K562 (cell line): ENCODE measurements around the gene GALNT13. TPM values are rescaled to one million over a fixed set of nuclear protein-coding genes. Genes with fewer than 3 reads are reported as not detected.
A peak's percentile ranks its signal among the peaks of the same experiment; 100 is the strongest.

Experiments used
- ATAC-seq: fragments of 200-7000 bp; cut with Tn5 transposase; 3 replicates; pipeline ENCODE4 v1.9.1; 2020; ENCODE audit warnings: moderate library complexity
- BruUV-seq: library from RNA; stranded (reverse); fragments of 400-500 nt; replicated peaks from 2 replicates; lab custom pipeline; 2021; lab: Mats Ljungman, UMichigan
- CTCF ChIA-PET: fragments of 300-600 bp; formaldehyde crosslinking; extraction: SDS; loops from one replicate; lab custom pipeline; 2021; ENCODE audit warnings: low intra/inter-chr PET ratio; lab: Yijun Ruan, JAX
- POLR2A ChIA-PET: fragments of 300-600, 350-650 bp; sonication (Branson Sonifier 250); formaldehyde crosslinking; extraction: SDS; loops from one replicate; lab custom pipeline; 2021; ENCODE audit warnings: antibody characterized with exemption, inconsistent platforms; lab: Yijun Ruan, JAX
- DNase-seq, 4 experiments: peaks; one replicate each; pipeline versions ENCODE4 v3.0.0 to v3.0.0-alpha.2; 2011 to 2018; ENCODE audit warnings: low spot score in 3 of 4, mixed read lengths in 3 of 4; ENCODE audit errors: extremely low read depth in 1 of 4
- FAIRE-seq: peaks from 2 replicates; lab custom pipeline; 2011; peaks lifted over from hg19 to GRCh38; lab: Jason Lieb, UNC
- H2AFZ ChIP-seq: 2 replicates; pipeline ENCODE4 v1.6.0; 2011; ENCODE audit warnings: low read depth, low read length, control low read depth, inconsistent platforms
- H3K27ac ChIP-seq: fragments of 200-600 bp; 3 replicates; pipeline ENCODE4 v1.8.0; 2011; ENCODE audit warnings: low read depth, mild to moderate bottlenecking, control low read depth, inconsistent platforms, low read length, moderate library complexity, mixed read lengths; ENCODE audit errors: extremely low read depth
- H3K27me3 ChIP-seq, 2 experiments: fragments of 300-600 bp in 1 of 2; 2 replicates in 1 of 2; 3 replicates in 1 of 2; pipeline versions ENCODE4 v1.6.0 to v1.8.0; 2011; ENCODE audit warnings: inconsistent platforms in 2 of 2, low read length in 2 of 2, mild to moderate bottlenecking in 1 of 2, mixed read lengths in 1 of 2, moderate library complexity in 1 of 2; ENCODE audit not compliant: control insufficient read depth in 2 of 2, insufficient read depth in 2 of 2
- H3K36me3 ChIP-seq: fragments of 300-600 bp; 3 replicates; pipeline ENCODE4 v1.8.0; 2011; ENCODE audit warnings: mild to moderate bottlenecking, low read length, inconsistent platforms; ENCODE audit not compliant: control insufficient read depth, insufficient read depth
- H3K4me1 ChIP-seq, 2 experiments: fragments of 200-600 bp in 1 of 2; replicated peaks in 1 of 2; 2 replicates in 1 of 2; 3 replicates in 1 of 2; pipeline versions ENCODE4 v1.5.1 to v1.8.0; 2011; ENCODE audit warnings: inconsistent platforms in 2 of 2, low read length in 2 of 2, mild to moderate bottlenecking in 1 of 2, mixed read lengths in 1 of 2, moderate library complexity in 1 of 2; ENCODE audit not compliant: control insufficient read depth in 2 of 2, insufficient read depth in 2 of 2
- H3K4me2 ChIP-seq: 2 replicates; pipeline ENCODE4 v1.6.1; 2011; ENCODE audit warnings: low read length, control low read depth, inconsistent platforms, mixed read lengths; ENCODE audit not compliant: insufficient read depth
- H3K4me3 ChIP-seq: fragments of 200-600 bp; sonication (generic), shearing (Covaris generic); 2 replicates; pipeline ENCODE4 v1.5.1; 2016; ENCODE audit warnings: control low read depth, inconsistent platforms
- H3K79me2 ChIP-seq: fragments of 200-600 bp; 3 replicates; pipeline ENCODE4 v1.8.0; 2011; ENCODE audit warnings: low read length, inconsistent platforms; ENCODE audit not compliant: control insufficient read depth, insufficient read depth
- H3K9ac ChIP-seq, 2 experiments: 2 replicates each; pipeline versions ENCODE4 v1.6.0 to v1.6.1; 2011; ENCODE audit warnings: low read depth in 2 of 2, low read length in 2 of 2, control low read depth in 1 of 2, inconsistent platforms in 1 of 2, mild to moderate bottlenecking in 1 of 2, mixed read lengths in 1 of 2; ENCODE audit not compliant: insufficient read depth in 1 of 2
- H3K9me1 ChIP-seq: one replicate; pipeline ENCODE4 v1.6.0; 2011; ENCODE audit warnings: inconsistent platforms, mild to moderate bottlenecking, low read length, moderate library complexity; ENCODE audit not compliant: control insufficient read depth, insufficient read depth
- H3K9me3 ChIP-seq: replicated peaks from 2 replicates; pipeline ENCODE4 v1.5.1; 2011; ENCODE audit warnings: low read depth, low read length, inconsistent platforms; ENCODE audit not compliant: control insufficient read depth, insufficient read depth
- H4K20me1 ChIP-seq: replicated peaks from 2 replicates; pipeline ENCODE4 v1.6.1; 2011; ENCODE audit warnings: low read length, inconsistent platforms, mixed read lengths; ENCODE audit not compliant: control insufficient read depth, insufficient read depth
- CBX8 ChIP-seq: fragments of 200-600 bp; sonication (generic); IDR thresholded peaks from 2 replicates; pipeline ENCODE4 v1.6.1; 2012; ENCODE audit warnings: borderline replicate concordance, mixed run types, low read depth, mild to moderate bottlenecking, moderate library complexity, mixed read lengths, low read length, control low read depth, inconsistent platforms; ENCODE audit not compliant: poor library complexity, severe bottlenecking; ENCODE audit errors: extremely low read depth
- CHD1 ChIP-seq: fragments of 200-600 bp; sonication (generic); IDR thresholded peaks from one replicate; pipeline ENCODE4 v1.6.1; 2012; ENCODE audit warnings: mild to moderate bottlenecking, moderate library complexity, low read length, inconsistent platforms
- CTCF ChIP-seq, 3 experiments: IDR thresholded peaks in 2 of 3; conservative IDR thresholded peaks in 1 of 3; 2 replicates each; pipeline ENCODE4 v1.5.1; 2011 to 2012; ENCODE audit warnings: low read length in 3 of 3, mild to moderate bottlenecking in 3 of 3, control low read depth in 2 of 3, improper control_type of control experiment in 1 of 3, inconsistent platforms in 1 of 3, low read depth in 1 of 3, mixed read lengths in 1 of 3, moderate library complexity in 1 of 3; ENCODE audit not compliant: insufficient read depth in 2 of 3
- RAD21 ChIP-seq, 2 experiments: fragments of 250-450 bp in 1 of 2; fragments of 450-650 bp in 1 of 2; sonication (Bioruptor Pico) in 1 of 2; formaldehyde crosslinking in 1 of 2; IDR thresholded peaks in 1 of 2; conservative IDR thresholded peaks in 1 of 2; 2 replicates each; pipeline versions ENCODE4 v1.4.0 to v1.8.0; 2020 to 2022; ENCODE audit warnings: mild to moderate bottlenecking in 2 of 2, moderate library complexity in 1 of 2
- ZNF239 ChIP-seq: fragments of 250-450 bp; sonication (Bioruptor Pico); IDR thresholded peaks from 2 replicates; pipeline ENCODE4 v1.4.0; 2020; ENCODE audit warnings: mild to moderate bottlenecking
- WGBS: fragments of 100-300 bp; shearing (Covaris generic); methylation state at CpG from one replicate; pipeline ENCODE4 v1.1.6; 2016; ENCODE audit warnings: low coverage, mixed read lengths; ENCODE audit not compliant: insufficient coverage; ENCODE audit errors: missing lambda C conversion rate; 5-methylcytosine and 5-hydroxymethylcytosine counted together
- in situ Hi-C: fragments of 300-500 bp; cut with MboI; formaldehyde crosslinking; loops from 4 replicates; pipeline ENCODE4 v1.15.0; 2018; ENCODE audit warnings: inconsistent platforms, mixed read lengths
- intact Hi-C: fragments of 100-400 bp; cut with micrococcal nuclease; formaldehyde crosslinking; loops from 2 replicates; pipeline ENCODE4 v1.14.2; 2022
- polyA plus RNA-seq, 8 experiments: library from polyadenylated mRNA; depleted of rRNA in 4 of 8; stranded (reverse) in 5 of 8; unstranded in 3 of 8; fragments of >200 nt; fragmentation: Nextera tagmentation in 2 of 8; fragmentation: Illumina TruSeq in 1 of 8; extraction: Ambion mirVana in 2 of 8; extraction: Trizol in 1 of 8; gene quantifications; 2 replicates each; pipeline versions ENCODE4 v1.2.1 to v1.2.3, GENCODE V29; 2011 to 2014; ENCODE audit warnings: inconsistent platforms in 1 of 8, missing spikeins in 1 of 8
- total RNA-seq, 7 experiments: library from RNA; depleted of rRNA in 6 of 7; stranded (reverse); fragments of >200 nt in 6 of 7; fragmentation: Illumina TruSeq in 2 of 7; extraction: Trizol in 2 of 7; gene quantifications; 2 replicates each; pipeline versions ENCODE4 v1.2.1 to v1.2.3, GENCODE V29; 2011 to 2021; ENCODE audit warnings: low replicate concordance in 1 of 7

Gene GALNT13
- total and polyA plus RNA-seq, 9 of the 15 experiments (the other 6 are each of a cell fraction or from before 2014, with no cell fraction given) = not detected

- no peaks in the 10 kb centered on the region for H3K4me1 ChIP-seq
- in situ Hi-C loops (no loop called here), intact Hi-C loops (no loop called here)
- no peak overlapping the region for H3K4me2 ChIP-seq
- H3K9me1 ChIP-seq = no peaks in the 10 kb centered on the region
- H3K36me3 ChIP-seq = no peaks in the 10 kb centered on the region
- BruUV-seq = no TSS peak
- H3K27ac ChIP-seq = no peak overlapping the region
- POLR2A ChIA-PET = no interaction called here
- CTCF ChIA-PET = no interaction called here
- H3K27me3 ChIP-seq = no peaks in the 10 kb centered on the region
- WGBS = under 1% methylated on average over 7 of the region's 7 CpGs
- no peaks in the 10 kb centered on the region for H4K20me1 ChIP-seq
- no peaks in the 10 kb centered on the region for H3K79me2 ChIP-seq
- H3K4me3 ChIP-seq = no peak overlapping the region
- no peak for ATAC-seq
- H2AFZ ChIP-seq = no peak overlapping the region
- TF ChIP-seq CHD1 (no peak), CTCF (IDR thresholded peaks at IDR 0.05 in 2 of 3, conservative IDR thresholded peaks at IDR 0.05 in 1 of 3; ENCODE audit: insufficient read depth in 2 of 3, low read depth in 1 of 3, low read length in 3 of 3) (0 out of 6 replicates have a peak, but pooled peaks of 1 of the 3 experiments have one; percentile 10), RAD21 (CRISPR knock-in tag; conservative IDR thresholded peaks at IDR 0.05 in 1 of 2, IDR thresholded peaks at IDR 0.05 in 1 of 2) (peak in 1 of 2 experiments; percentile 22; a peak in 3 of 4 replicates), CBX8 (no peak), ZNF239 (no peak)
- no peak overlapping the region for H3K9ac ChIP-seq
- no peaks in the 10 kb centered on the region; the same call in none of the 2 replicates for H3K9me3 ChIP-seq
- no peak for DNase-seq
- FAIRE-seq = no peak
Observed at GRCh38 chr2:154375579-154375931, 503.8 kb downstream of the GALNT13 start.
